Uterus (tissue), 2 donors: ENCODE measurements around the gene ARHGAP4.

Source experiments
- POLR2A ChIP-seq, 2 donors: fragments of 450-650 bp; IDR thresholded peaks; one replicate each; pipeline ENCODE4 v1.6.1; 2016; ENCODE audit warnings: antibody characterized with exemption in 2 of 2, mild to moderate bottlenecking in 1 of 2, moderate library complexity in 1 of 2
- TF ChIP-seq, protein P1 (sequence below), 4 experiments: fragments of 200-600 bp in 2 of 4; fragments of 450-650 bp in 2 of 4; sonication (generic) in 2 of 4; IDR thresholded peaks; one replicate each; pipeline ENCODE4 v1.5.1; 2016 to 2019; ENCODE audit warnings: antibody characterized with exemption in 4 of 4, mild to moderate bottlenecking in 2 of 4, moderate library complexity in 1 of 4

- TF ChIP-seq, protein P1, sequence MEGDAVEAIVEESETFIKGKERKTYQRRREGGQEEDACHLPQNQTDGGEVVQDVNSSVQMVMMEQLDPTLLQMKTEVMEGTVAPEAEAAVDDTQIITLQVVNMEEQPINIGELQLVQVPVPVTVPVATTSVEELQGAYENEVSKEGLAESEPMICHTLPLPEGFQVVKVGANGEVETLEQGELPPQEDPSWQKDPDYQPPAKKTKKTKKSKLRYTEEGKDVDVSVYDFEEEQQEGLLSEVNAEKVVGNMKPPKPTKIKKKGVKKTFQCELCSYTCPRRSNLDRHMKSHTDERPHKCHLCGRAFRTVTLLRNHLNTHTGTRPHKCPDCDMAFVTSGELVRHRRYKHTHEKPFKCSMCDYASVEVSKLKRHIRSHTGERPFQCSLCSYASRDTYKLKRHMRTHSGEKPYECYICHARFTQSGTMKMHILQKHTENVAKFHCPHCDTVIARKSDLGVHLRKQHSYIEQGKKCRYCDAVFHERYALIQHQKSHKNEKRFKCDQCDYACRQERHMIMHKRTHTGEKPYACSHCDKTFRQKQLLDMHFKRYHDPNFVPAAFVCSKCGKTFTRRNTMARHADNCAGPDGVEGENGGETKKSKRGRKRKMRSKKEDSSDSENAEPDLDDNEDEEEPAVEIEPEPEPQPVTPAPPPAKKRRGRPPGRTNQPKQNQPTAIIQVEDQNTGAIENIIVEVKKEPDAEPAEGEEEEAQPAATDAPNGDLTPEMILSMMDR (IDR thresholded peaks at IDR 0.05) = no peak
- TF ChIP-seq POLR2A (IDR thresholded peaks at IDR 0.05) = no peak
Observed at GRCh38 chrX:153879741-153880439, 46.2 kb downstream of the ARHGAP4 start.
